Motor neuron (in vitro differentiated cells): ENCODE results near the gene PLEKHM1. TPM values are rescaled to one million over a fixed set of nuclear protein-coding genes. Genes with fewer than 3 reads are reported as not detected.
"Not testable (repeated sequence)": the region's sequence is repeated elsewhere in the genome, so short reads cannot be mapped to it uniquely, and the experiment has no call there.

Source experiments
- ATAC-seq, 8 experiments: fragments of 200-7000 bp; cut with Tn5 transposase; replicated peaks in 6 of 8; 2 replicates each; pipeline ENCODE4 v1.8.0; 2021; ENCODE audit warnings: mild to moderate bottlenecking in 8 of 8, moderate library complexity in 8 of 8
- H3K27ac ChIP-seq, 2 donors: fragments of 250-450 bp; sonication (Bioruptor Pico); 2 replicates each; pipeline ENCODE4 v1.9.0; 2021; ENCODE audit warnings: antibody characterized with exemption in 2 of 2, mild to moderate bottlenecking in 2 of 2, moderate library complexity in 1 of 2
- H3K4me1 ChIP-seq, 2 donors: fragments of 250-450 bp; sonication (Bioruptor Pico); replicated peaks in 1 of 2; 2 replicates each; pipeline ENCODE4 v1.6.1; 2021; ENCODE audit warnings: antibody characterized with exemption in 2 of 2, mild to moderate bottlenecking in 2 of 2, moderate library complexity in 1 of 2
- H3K4me3 ChIP-seq, 5 donors: fragments of 250-450 bp; sonication (Bioruptor Pico); 2 replicates each; pipeline ENCODE4 v1.9.0; 2021; ENCODE audit warnings: antibody characterized with exemption in 5 of 5, mild to moderate bottlenecking in 5 of 5, moderate library complexity in 4 of 5
- WGBS, 10 experiments: fragments of 450-650 bp; shearing (Covaris generic); methylation state at CpG; one replicate each; pipeline ENCODE4 v1.0.0; 2022; 5-methylcytosine and 5-hydroxymethylcytosine counted together
- in situ Hi-C, 9 experiments: fragments of 400-800 bp; cut with MboI; loops; one replicate each; pipeline ENCODE4 v1.15.0; 2021; ENCODE audit warnings: low sequenced_read_pairs in 9 of 9, low pct_unique_long_range_greater_than_20kb in 2 of 9; ENCODE audit not compliant: unreplicated experiment in 9 of 9
- total RNA-seq, 8 experiments: library from RNA; unstranded; fragments of 300-600 nt; gene quantifications; 2 replicates each; pipeline versions ENCODE4 v1.2.3 to v1.2.4, GENCODE V29; 2022

The PLEKHM1 gene
- total RNA-seq, 8 experiments from 2014 or later, result 6.2 to 27.9 (median 11.8) TPM

DNA sequence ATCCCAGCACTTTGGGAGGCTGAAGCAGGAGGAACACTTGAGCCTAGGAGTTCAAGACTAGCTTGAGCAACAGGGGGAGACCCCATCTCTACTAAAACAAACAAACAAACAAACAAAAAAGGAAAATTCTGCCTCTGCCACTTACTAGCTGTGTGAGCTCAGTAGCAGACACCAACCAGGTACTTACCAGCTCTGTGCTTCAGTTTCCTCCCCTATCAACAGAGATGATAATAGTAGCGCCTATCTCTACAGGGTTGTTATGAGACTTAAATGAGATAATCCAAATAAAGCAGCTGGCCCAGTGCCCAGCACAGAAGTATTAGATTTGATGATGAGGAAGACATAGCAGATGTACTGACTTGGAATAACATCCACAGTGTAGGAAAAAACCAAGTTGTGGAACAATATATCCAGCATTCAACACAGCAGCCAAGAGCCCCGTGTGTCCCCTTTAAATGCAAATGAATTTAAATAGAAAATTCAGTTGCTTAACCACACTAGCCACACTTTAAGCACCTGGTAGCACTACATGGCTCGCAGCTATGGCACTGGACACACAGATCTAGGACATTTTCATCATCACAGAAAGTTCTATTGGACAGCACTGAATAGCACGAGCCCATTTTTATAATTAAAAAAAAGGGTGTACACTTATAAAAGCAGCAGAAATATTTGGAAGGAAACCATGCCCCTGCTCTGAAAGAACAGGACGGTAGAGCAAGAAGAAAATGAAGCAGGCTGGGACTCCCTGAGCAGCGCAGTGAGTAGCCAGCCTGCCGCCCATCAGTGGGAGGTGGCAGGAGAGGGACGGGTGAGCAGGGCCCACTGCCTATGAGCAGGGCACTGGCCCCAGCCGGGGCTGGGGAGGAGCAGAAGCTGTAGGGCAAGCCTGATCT is 37.9 kb downstream of the PLEKHM1 start:
- in situ Hi-C loops, H3K4me3 ChIP-seq, H3K27ac ChIP-seq, H3K4me1 ChIP-seq: not testable (repeated sequence)
- 0% methylated on average over 1 of the region's 9 CpGs; no CpG with 5 or more reads in 8 of the 10 experiments for WGBS, 10 experiments
- ATAC-seq, result peak in 3 of 8 experiments; percentile 55 to 74 (median 69)

DNA sequence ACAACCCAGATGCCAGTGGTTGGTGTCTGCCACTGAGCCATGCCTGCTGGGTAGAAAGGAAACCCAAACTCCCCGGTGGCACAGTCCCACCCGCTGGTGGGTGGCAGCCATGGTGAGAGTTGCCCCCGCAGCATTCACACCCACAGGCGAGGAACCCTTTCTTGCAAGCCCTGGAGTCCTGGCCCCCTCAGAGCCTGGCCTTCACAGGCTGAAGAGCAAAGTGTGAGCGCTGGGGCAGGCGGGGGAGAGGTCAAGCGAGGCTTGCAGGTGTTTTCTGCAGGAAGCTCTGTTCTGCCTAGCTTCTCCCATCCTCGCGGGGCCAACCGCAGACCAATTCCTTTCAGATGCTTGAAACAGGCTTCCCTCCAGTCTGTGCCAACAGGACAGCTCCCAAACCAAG is 38.9 kb downstream of the PLEKHM1 start:
- H3K4me3 ChIP-seq, H3K27ac ChIP-seq, H3K4me1 ChIP-seq, ATAC-seq, in situ Hi-C loops: not testable (repeated sequence)
- no CpG with 5 or more reads among the region's 10 CpGs for whole genome bisulfite sequencing, 10 experiments

GRCh38 chr17:45451131-45451530 is 39.4 kb downstream of the PLEKHM1 start:
- ATAC-seq, result no peak
- WGBS, 10 experiments, result no CpG with 5 or more reads among the region's 8 CpGs
- in situ Hi-C loops, result no loop called here

DNA sequence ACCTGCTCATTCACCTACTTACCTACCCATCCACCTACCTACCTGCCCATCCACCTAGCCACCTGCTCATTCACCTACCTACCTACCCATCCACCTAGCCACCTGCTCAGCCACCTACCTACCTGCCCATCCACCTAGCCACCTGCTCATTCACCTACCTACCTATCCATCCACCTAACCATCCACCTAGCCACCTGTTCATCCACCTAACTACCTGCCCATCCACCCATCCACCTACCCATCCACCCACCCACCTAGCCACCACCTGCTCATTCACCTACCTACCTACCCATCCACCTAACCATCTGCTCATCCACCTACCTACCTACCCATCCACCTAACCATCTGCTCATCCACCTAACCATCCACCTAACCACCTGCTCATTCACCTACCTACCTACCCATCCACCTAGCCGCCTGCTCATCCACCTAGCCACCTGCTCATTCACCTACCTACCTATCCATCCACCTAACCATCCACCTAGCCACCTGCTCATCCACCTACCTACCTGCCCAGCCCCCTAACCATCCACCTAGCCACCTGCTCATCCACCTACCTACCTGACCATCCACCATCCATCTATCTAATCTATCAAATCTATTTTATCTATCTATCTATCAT is 40.7 kb downstream of the PLEKHM1 start:
- 80 to 100% (median 100%) methylated on average over 1 of the region's 1 CpG; no CpG with 5 or more reads in 3 of the 10 experiments for WGBS, 10 experiments
- H3K4me1 ChIP-seq, H3K4me3 ChIP-seq, H3K27ac ChIP-seq, ATAC-seq, in situ Hi-C loops: not testable (repeated sequence)

More at GRCh38 chr17:45451131-45451530, 39.4 kb downstream of the PLEKHM1 start:
- H3K4me1 ChIP-seq, result no peaks in the 10 kb centered on the region
- H3K27ac ChIP-seq, result no peak overlapping the region
- H3K4me3 ChIP-seq, result no peak overlapping the region

GRCh38 chr17:45449260-45449659 is 41.3 kb downstream of the PLEKHM1 start:
- 100% methylated on average over 1 of the region's 1 CpG; no CpG with 5 or more reads in 8 of the 10 experiments for WGBS, 10 experiments
- H3K27ac ChIP-seq, ATAC-seq, H3K4me1 ChIP-seq, H3K4me3 ChIP-seq, in situ Hi-C loops: not testable (repeated sequence)

- no CpG with 5 or more reads among the region's 1 CpG for WGBS, 10 experiments
- ATAC-seq, in situ Hi-C loops: not testable (repeated sequence)
Measured at GRCh38 chr17:45448483-45448882, 42.0 kb downstream of the PLEKHM1 start.

GRCh38 chr17:45448066-45448465 is 42.5 kb downstream of the PLEKHM1 start:
- ATAC-seq, H3K27ac ChIP-seq, H3K4me1 ChIP-seq, in situ Hi-C loops, H3K4me3 ChIP-seq: not testable (repeated sequence)
- 50 to 85% (median 60%) methylated on average over 1 to 3 of the region's 7 CpGs; no CpG with 5 or more reads in 7 of the 10 experiments for WGBS, 10 experiments

More at GRCh38 chr17:45448483-45448882, 42.0 kb downstream of the PLEKHM1 start:
- not testable (repeated sequence) for H3K4me3 ChIP-seq, H3K27ac ChIP-seq, H3K4me1 ChIP-seq

- H3K4me3 ChIP-seq, in situ Hi-C loops, H3K27ac ChIP-seq, ATAC-seq, H3K4me1 ChIP-seq: not testable (repeated sequence)
- 17 to 100% (median 78%) methylated on average over 1 to 7 of the region's 14 CpGs; no CpG with 5 or more reads in 4 of the 10 experiments for WGBS, 10 experiments
Measured at GRCh38 chr17:45447650-45448049, 42.9 kb downstream of the PLEKHM1 start.

DNA sequence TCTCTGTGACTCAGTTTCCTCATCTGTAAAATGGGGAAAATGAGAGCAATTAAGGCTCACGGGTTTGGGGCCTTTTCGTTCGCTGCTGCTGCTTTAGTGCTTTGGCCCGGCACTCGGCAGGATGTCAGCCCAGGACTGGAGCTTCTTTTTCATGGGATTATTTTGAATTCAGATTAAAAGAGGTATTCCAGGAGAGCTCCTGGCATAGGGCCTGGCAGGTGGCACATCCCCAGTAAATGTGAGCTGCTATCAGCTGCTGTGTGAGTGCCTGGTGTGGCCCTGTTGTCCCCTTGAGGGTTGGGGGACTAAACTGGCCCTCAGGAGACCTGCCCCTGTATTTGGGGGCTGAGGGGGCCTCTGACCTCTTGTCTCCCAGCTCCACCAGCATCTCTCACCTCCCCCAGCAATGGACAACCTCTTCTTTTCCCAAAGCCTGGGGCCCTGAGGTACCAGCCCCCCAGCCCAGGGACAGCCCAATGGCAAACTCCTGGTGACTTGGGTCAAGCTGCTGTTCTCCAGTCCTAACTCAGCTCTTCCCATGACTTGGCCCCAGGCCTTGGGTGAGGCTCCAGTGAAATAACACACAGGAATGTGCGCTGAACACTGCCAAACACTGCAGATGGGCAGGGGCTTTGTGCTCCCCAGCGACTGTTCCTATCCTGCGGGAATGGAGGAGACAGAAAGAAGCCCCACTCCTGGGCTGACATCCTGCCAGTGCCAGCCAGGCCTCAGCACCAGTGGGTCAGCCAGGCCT is 43.5 kb downstream of the PLEKHM1 start:
- peak in 3 of 8 experiments; percentile 71 to 91 (median 81) for ATAC-seq
- H3K4me3 ChIP-seq, in situ Hi-C loops, H3K4me1 ChIP-seq, H3K27ac ChIP-seq: not testable (repeated sequence)
- 87 to 100% (median 93%) methylated on average over 2 to 6 of the region's 8 CpGs; no CpG with 5 or more reads in 5 of the 10 experiments for WGBS, 10 experiments

GRCh38 chr17:45445901-45446743 is 44.4 kb downstream of the PLEKHM1 start:
- in situ Hi-C loops, H3K4me3 ChIP-seq, H3K4me1 ChIP-seq, H3K27ac ChIP-seq: not testable (repeated sequence)
- 80% methylated on average over 1 to 5 of the region's 16 CpGs; no CpG with 5 or more reads in 8 of the 10 experiments for WGBS, 10 experiments
- peak in 7 of 8 experiments; percentile 19 to 84 (median 66) for ATAC-seq

DNA sequence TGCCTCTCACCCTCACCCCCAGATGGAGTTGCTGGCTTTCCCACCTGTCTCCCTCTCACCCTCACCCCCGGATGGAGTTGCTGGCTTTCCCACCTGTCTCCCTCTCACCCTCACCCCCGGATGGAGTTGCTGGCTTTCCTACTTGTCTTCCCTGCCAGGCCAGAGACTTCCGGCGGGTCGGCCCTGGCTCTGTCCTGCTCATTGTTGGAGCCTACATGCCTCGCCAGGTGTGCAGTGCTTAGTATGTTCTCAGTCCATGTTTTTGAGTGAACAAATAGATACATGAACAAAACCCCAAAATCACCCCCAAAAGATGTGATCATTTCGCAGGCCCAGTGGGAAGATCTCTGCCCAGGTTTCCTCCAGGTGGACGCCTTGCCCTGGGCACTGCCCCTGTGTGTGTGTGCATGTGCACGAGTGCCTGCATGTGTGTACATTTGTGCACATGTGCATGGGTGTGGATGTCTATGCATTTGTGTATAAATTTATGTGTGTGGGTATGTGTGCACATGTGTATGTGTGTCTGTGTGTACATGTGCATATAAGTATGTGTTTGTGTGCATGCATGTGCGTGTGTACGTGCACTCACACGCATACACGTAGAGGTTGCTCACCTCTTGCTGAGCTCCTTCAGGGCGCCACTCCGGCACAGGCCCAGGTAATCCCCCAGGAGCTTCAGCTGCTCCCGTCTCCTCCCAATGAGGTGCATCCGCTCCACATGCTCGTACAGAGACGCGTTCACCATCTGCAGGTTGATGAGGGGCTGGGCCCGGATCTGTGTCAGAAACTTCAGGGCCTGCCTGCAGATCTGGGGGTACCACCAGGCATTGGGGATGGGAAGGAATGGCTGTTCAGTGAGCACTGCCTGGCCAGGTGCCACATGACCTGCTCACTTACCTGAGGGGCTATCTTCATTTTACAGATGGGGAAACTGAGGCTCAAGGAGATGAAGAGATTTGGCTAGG is 45.4 kb downstream of the PLEKHM1 start:
- H3K4me1 ChIP-seq, H3K27ac ChIP-seq, H3K4me3 ChIP-seq, ATAC-seq, in situ Hi-C loops: not testable (repeated sequence)
- 95 to 100% (median 100%) methylated on average over 1 to 4 of the region's 21 CpGs; no CpG with 5 or more reads in 7 of the 10 experiments for WGBS, 10 experiments
